GM18951 (cell line): ENCODE measurements around the gene CTNND2.

ENCODE experiments used
- POLR2A ChIP-seq: IDR thresholded peaks from 4 replicates; pipeline ENCODE4 v1.6.1; 2011; ENCODE audit warnings: mild to moderate bottlenecking; ENCODE audit not compliant: insufficient read length, insufficient read depth; ENCODE audit errors: extremely low read depth
- in situ Hi-C: fragments of 300-500 bp; cut with MboI; formaldehyde crosslinking; loops from one replicate; pipeline ENCODE4 v1.12.0; 2022; ENCODE audit warnings: low sequenced_read_pairs, mixed read lengths, inconsistent platforms; ENCODE audit not compliant: unreplicated experiment

CTNND2 gene

GRCh38 chr5:11602298-11602697 lies 301.9 kb downstream of the CTNND2 start:
- TF ChIP-seq POLR2A: no peak
- in situ Hi-C loops: no loop called here

GRCh38 chr5:11599499-11599898 lies 304.7 kb downstream of the CTNND2 start:
- TF ChIP-seq POLR2A: no peak
- in situ Hi-C loops: no loop called here

- TF ChIP-seq POLR2A: no peak
- in situ Hi-C loops: no loop called here
Observed at GRCh38 chr5:11596657-11597071, 307.6 kb downstream of the CTNND2 start.

- TF ChIP-seq POLR2A: no peak
- in situ Hi-C loops: no loop called here
Observed at GRCh38 chr5:11596185-11596584, 308.1 kb downstream of the CTNND2 start.

GRCh38 chr5:11595045-11595444 lies 309.2 kb downstream of the CTNND2 start:
- in situ Hi-C loops: no loop called here
- TF ChIP-seq POLR2A: no peak

- no peak for TF ChIP-seq POLR2A
- in situ Hi-C loops: no loop called here
Observed at GRCh38 chr5:11594021-11594420, 310.2 kb downstream of the CTNND2 start.

GRCh38 chr5:11590475-11590874 lies 313.8 kb downstream of the CTNND2 start:
- in situ Hi-C loops: no loop called here
- no peak for TF ChIP-seq POLR2A

GRCh38 chr5:11588803-11589202 lies 315.4 kb downstream of the CTNND2 start:
- in situ Hi-C loops: no loop called here
- no peak for TF ChIP-seq POLR2A

GRCh38 chr5:11584017-11584416 lies 320.2 kb downstream of the CTNND2 start:
- TF ChIP-seq POLR2A: no peak
- in situ Hi-C loops: no loop called here

GRCh38 chr5:11579351-11579750 lies 324.9 kb downstream of the CTNND2 start:
- no peak for TF ChIP-seq POLR2A

GRCh38 chr5:11574787-11575186 lies 329.5 kb downstream of the CTNND2 start:
- in situ Hi-C loops: no loop called here
- TF ChIP-seq POLR2A: no peak

More at GRCh38 chr5:11579351-11579750, 324.9 kb downstream of the CTNND2 start:
- in situ Hi-C loops: no loop called here

GRCh38 chr5:11573140-11573992 lies 330.9 kb downstream of the CTNND2 start:
- TF ChIP-seq POLR2A: no peak
- in situ Hi-C loops: no loop called here

- in situ Hi-C loops: no loop called here
- no peak for TF ChIP-seq POLR2A
Observed at GRCh38 chr5:11564706-11565105, 339.5 kb downstream of the CTNND2 start.

GRCh38 chr5:11563822-11564221 lies 340.4 kb downstream of the CTNND2 start:
- no peak for TF ChIP-seq POLR2A
- in situ Hi-C loops: no loop called here
